Gastroesophageal sphincter (tissue), 4 donors: Measurements from ENCODE around the gene DSCAML1. TPM values are rescaled to one million over a fixed set of nuclear protein-coding genes. Genes with fewer than 3 reads are reported as not detected.

Experiments used
- ATAC-seq: fragments of 150-250 bp; one replicate; pipeline ENCODE4 v1.9.1; 2016; ENCODE audit warnings: mild to moderate bottlenecking, moderate library complexity
- H3K27ac ChIP-seq, 4 donors: fragments of 200-600 bp; sonication (generic) in 3 of 4; 1 replicate in 3 of 4; 2 replicates in 1 of 4; pipeline ENCODE4 v1.5.1; 2016 to 2019
- H3K27me3 ChIP-seq: fragments of 200-600 bp; sonication (generic); one replicate; pipeline ENCODE4 v1.5.1; 2019
- H3K36me3 ChIP-seq, 2 donors: fragments of 200-600 bp; sonication (generic); one replicate each; pipeline ENCODE4 v1.5.1; 2019; ENCODE audit warnings: control low read depth in 1 of 2
- H3K4me1 ChIP-seq, 3 donors: fragments of 200-600 bp; sonication (generic); 1 replicate in 2 of 3; 2 replicates in 1 of 3; pipeline ENCODE4 v1.5.1; 2016 to 2019; ENCODE audit warnings: control low read depth in 2 of 3
- H3K4me3 ChIP-seq, 2 donors: fragments of 200-600 bp; sonication (generic); one replicate each; pipeline ENCODE4 v1.5.1; 2019; ENCODE audit warnings: mild to moderate bottlenecking in 1 of 2, moderate library complexity in 1 of 2
- H3K9me3 ChIP-seq, 3 donors: fragments of 200-600 bp; sonication (generic); one replicate each; pipeline ENCODE4 v1.5.1; 2017 to 2019; ENCODE audit warnings: control low read depth in 2 of 3
- CTCF ChIP-seq, 4 experiments: fragments of 200-600 bp in 2 of 4; fragments of 450-650 bp in 2 of 4; sonication (generic) in 1 of 4; IDR thresholded peaks; one replicate each; pipeline ENCODE4 v1.5.1; 2017 to 2019; ENCODE audit warnings: antibody characterized with exemption in 4 of 4, mild to moderate bottlenecking in 2 of 4, moderate library complexity in 2 of 4
- EP300 ChIP-seq: sonication (generic); formaldehyde crosslinking; IDR thresholded peaks from one replicate; pipeline ENCODE4 v1.6.1; 2017; ENCODE audit warnings: antibody characterized with exemption, mild to moderate bottlenecking
- POLR2A ChIP-seq, 2 donors: fragments of 450-650 bp; IDR thresholded peaks; one replicate each; pipeline ENCODE4 v1.6.1; 2017; ENCODE audit warnings: antibody characterized with exemption in 2 of 2, mild to moderate bottlenecking in 2 of 2, moderate library complexity in 1 of 2
- POLR2AphosphoS5 ChIP-seq: sonication (generic); formaldehyde crosslinking; IDR thresholded peaks from one replicate; pipeline ENCODE4 v1.6.1; 2017; ENCODE audit warnings: antibody characterized with exemption
- WGBS, 2 donors: methylation state at CpG; one replicate each; pipeline ENCODE4 v1.1.5; 2018; ENCODE audit warnings: low coverage in 1 of 2; 5-methylcytosine and 5-hydroxymethylcytosine counted together
- total RNA-seq, 4 donors: library from RNA; depleted of rRNA; stranded (reverse); fragments of >200 nt; gene quantifications; one replicate each; pipeline ENCODE4 v1.1.0, GENCODE V29; 2016

Gene DSCAML1
- total RNA-seq, 4 donors from 2014 or later = 0.35 to 2.5 (median 0.73) TPM

- H3K36me3 ChIP-seq = no peaks in the 10 kb centered on the region
- peaks cover 35% of the 10 kb centered on the region for H3K27me3 ChIP-seq
- ATAC-seq = no peak
- TF ChIP-seq POLR2A (IDR thresholded peaks at IDR 0.05) = no peak
- TF ChIP-seq CTCF (IDR thresholded peaks at IDR 0.05) = no peak
- TF ChIP-seq EP300 = no peak
- no peak for TF ChIP-seq POLR2AphosphoS5
- no peaks in the 10 kb centered on the region for H3K4me1 ChIP-seq
- H3K9me3 ChIP-seq = no peaks in the 10 kb centered on the region
- 50 to 73% methylated on average over 1 of the region's 1 CpG for WGBS, 2 donors
- no peak overlapping the region for H3K4me3 ChIP-seq
- no peak overlapping the region for H3K27ac ChIP-seq
Observed at GRCh38 chr11:117594721-117595120, 202.3 kb downstream of the DSCAML1 start.

GRCh38 chr11:117593065-117593464 lies 204.0 kb downstream of the DSCAML1 start:
- TF ChIP-seq CTCF (IDR thresholded peaks at IDR 0.05) = no peak
- no peak for TF ChIP-seq POLR2AphosphoS5
- TF ChIP-seq EP300 = no peak
- TF ChIP-seq POLR2A (IDR thresholded peaks at IDR 0.05) = no peak
- ATAC-seq = no peak
- Histone ChIP-seq H3K27ac (no peak overlapping the region), H3K36me3 (no peaks in the 10 kb centered on the region), H3K27me3 (peaks cover 30% of the 10 kb centered on the region), H3K9me3 (no peaks in the 10 kb centered on the region), H3K4me1 (no peaks in the 10 kb centered on the region), H3K4me3 (no peak overlapping the region)
- no CpG with 5 or more reads among the region's 10 CpGs for WGBS, 2 donors

- no peak for TF ChIP-seq EP300
- TF ChIP-seq POLR2AphosphoS5 = no peak
- no peak for TF ChIP-seq POLR2A (IDR thresholded peaks at IDR 0.05)
- no peak for TF ChIP-seq CTCF (IDR thresholded peaks at IDR 0.05)
- no peaks in the 10 kb centered on the region for H3K4me1 ChIP-seq
- H3K27ac ChIP-seq = no peak overlapping the region
- H3K4me3 ChIP-seq = no peak overlapping the region
- peaks cover 25% of the 10 kb centered on the region for H3K27me3 ChIP-seq
- ATAC-seq = no peak
- no peaks in the 10 kb centered on the region for H3K36me3 ChIP-seq
- WGBS, 2 donors = 62 to 83% methylated on average over 9 to 10 of the region's 16 CpGs
- no peaks in the 10 kb centered on the region for H3K9me3 ChIP-seq
Observed at GRCh38 chr11:117591316-117592039, 205.5 kb downstream of the DSCAML1 start.

- Histone ChIP-seq H3K4me1 (no peaks in the 10 kb centered on the region), H3K9me3 (no peaks in the 10 kb centered on the region), H3K27ac (no peak overlapping the region), H3K27me3 (peaks cover 18% of the 10 kb centered on the region), H3K36me3 (no peaks in the 10 kb centered on the region), H3K4me3 (no peak overlapping the region)
- no peak for ATAC-seq
- TF ChIP-seq EP300 (no peak), POLR2AphosphoS5 (no peak), CTCF (IDR thresholded peaks at IDR 0.05) (no peak), POLR2A (IDR thresholded peaks at IDR 0.05) (no peak)
- WGBS, 2 donors = 67 to 88% methylated on average over 9 to 11 of the region's 11 CpGs
Observed at GRCh38 chr11:117589063-117589462, 208.0 kb downstream of the DSCAML1 start.

GRCh38 chr11:117588166-117588810 lies 208.7 kb downstream of the DSCAML1 start:
- Histone ChIP-seq H3K4me1 (no peaks in the 10 kb centered on the region), H3K9me3 (no peaks in the 10 kb centered on the region), H3K4me3 (no peak overlapping the region), H3K36me3 (no peaks in the 10 kb centered on the region), H3K27ac (no peak overlapping the region), H3K27me3 (peaks cover 21% of the 10 kb centered on the region)
- TF ChIP-seq EP300 (no peak), POLR2AphosphoS5 (no peak), CTCF (IDR thresholded peaks at IDR 0.05) (no peak), POLR2A (IDR thresholded peaks at IDR 0.05) (no peak)
- 75% methylated on average over 2 of the region's 14 CpGs; no CpG with 5 or more reads in 1 of the 2 donors for WGBS, 2 donors
- ATAC-seq = no peak
